Breast epithelium (tissue), 3 donors: ENCODE results near the gene PPOX.

ENCODE experiments used
- POLR2A ChIP-seq: fragments of 450-650 bp; IDR thresholded peaks from one replicate; pipeline ENCODE4 v1.6.1; 2016; ENCODE audit warnings: antibody characterized with exemption, mild to moderate bottlenecking, moderate library complexity
- POLR2AphosphoS5 ChIP-seq, 3 donors: sonication (generic); formaldehyde crosslinking; IDR thresholded peaks; one replicate each; pipeline ENCODE4 v1.6.1; 2017; ENCODE audit warnings: antibody characterized with exemption in 3 of 3
- TF ChIP-seq, protein P1 (sequence below), 3 donors: fragments of 450-650 bp; IDR thresholded peaks; one replicate each; pipeline ENCODE4 v1.5.1; 2016 to 2017; ENCODE audit warnings: antibody characterized with exemption in 3 of 3, mild to moderate bottlenecking in 3 of 3, moderate library complexity in 3 of 3

DNA sequence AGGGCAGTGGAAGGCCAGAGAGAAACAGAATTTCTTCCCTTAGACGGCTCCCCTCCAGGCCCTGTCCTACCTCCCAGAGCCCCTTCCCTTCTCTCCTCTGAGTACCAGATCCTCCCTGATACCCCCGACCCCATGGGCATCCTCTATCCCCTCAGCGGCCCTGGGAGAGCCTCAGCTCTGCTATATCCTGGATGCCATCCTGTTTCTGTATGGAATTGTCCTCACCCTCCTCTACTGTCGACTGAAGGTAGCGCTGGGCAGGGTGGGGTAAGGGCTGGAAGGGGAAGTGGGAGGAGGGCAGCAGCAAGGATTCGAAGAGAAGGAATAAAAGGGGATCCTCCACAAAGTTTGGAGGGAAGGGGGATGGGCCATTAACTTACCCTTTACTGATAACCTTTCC lies 51.6 kb downstream of the PPOX start:
- TF ChIP-seq, protein P1, sequence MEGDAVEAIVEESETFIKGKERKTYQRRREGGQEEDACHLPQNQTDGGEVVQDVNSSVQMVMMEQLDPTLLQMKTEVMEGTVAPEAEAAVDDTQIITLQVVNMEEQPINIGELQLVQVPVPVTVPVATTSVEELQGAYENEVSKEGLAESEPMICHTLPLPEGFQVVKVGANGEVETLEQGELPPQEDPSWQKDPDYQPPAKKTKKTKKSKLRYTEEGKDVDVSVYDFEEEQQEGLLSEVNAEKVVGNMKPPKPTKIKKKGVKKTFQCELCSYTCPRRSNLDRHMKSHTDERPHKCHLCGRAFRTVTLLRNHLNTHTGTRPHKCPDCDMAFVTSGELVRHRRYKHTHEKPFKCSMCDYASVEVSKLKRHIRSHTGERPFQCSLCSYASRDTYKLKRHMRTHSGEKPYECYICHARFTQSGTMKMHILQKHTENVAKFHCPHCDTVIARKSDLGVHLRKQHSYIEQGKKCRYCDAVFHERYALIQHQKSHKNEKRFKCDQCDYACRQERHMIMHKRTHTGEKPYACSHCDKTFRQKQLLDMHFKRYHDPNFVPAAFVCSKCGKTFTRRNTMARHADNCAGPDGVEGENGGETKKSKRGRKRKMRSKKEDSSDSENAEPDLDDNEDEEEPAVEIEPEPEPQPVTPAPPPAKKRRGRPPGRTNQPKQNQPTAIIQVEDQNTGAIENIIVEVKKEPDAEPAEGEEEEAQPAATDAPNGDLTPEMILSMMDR (IDR thresholded peaks at IDR 0.05): no peak
- TF ChIP-seq POLR2A (no peak), POLR2AphosphoS5 (IDR thresholded peaks at IDR 0.05) (no peak)
